GM23248 (cell line): ENCODE data around the gene RIPOR3. TPM values are rescaled to one million over a fixed set of nuclear protein-coding genes. Genes with fewer than 3 reads are reported as not detected.
"Not testable (repeated sequence)": the region's sequence is repeated elsewhere in the genome, so short reads cannot be mapped to it uniquely, and the experiment has no call there.

Experiments
- DNase-seq: peaks from one replicate; pipeline ENCODE4 v3.0.0-alpha.2; 2015
- H2AFZ ChIP-seq: fragments of 200-600 bp; sonication (generic); 2 replicates; pipeline ENCODE4 v1.6.1; 2016; ENCODE audit warnings: antibody characterized with exemption
- H3F3A ChIP-seq: fragments of 200-600 bp; sonication (generic); 2 replicates; pipeline ENCODE4 v1.6.1; 2016; ENCODE audit warnings: mild to moderate bottlenecking, antibody characterized with exemption, mixed run types; ENCODE audit not compliant: insufficient read depth
- H3K27ac ChIP-seq: fragments of 200-600 bp; sonication (generic); 2 replicates; pipeline ENCODE4 v1.5.1; 2016; ENCODE audit warnings: mild to moderate bottlenecking
- H3K27me3 ChIP-seq: fragments of 200-600 bp; sonication (generic); replicated peaks from 2 replicates; pipeline ENCODE4 v1.6.1; 2016; ENCODE audit warnings: mild to moderate bottlenecking; ENCODE audit not compliant: insufficient read depth
- H3K36me3 ChIP-seq: fragments of 200-600 bp; sonication (generic); 2 replicates; pipeline ENCODE4 v1.6.1; 2016; ENCODE audit warnings: low read depth, mild to moderate bottlenecking
- H3K4me1 ChIP-seq: fragments of 200-600 bp; sonication (generic); 2 replicates; pipeline ENCODE4 v1.6.1; 2016; ENCODE audit warnings: mild to moderate bottlenecking; ENCODE audit not compliant: insufficient read depth
- H3K4me2 ChIP-seq: fragments of 200-600 bp; sonication (generic); one replicate; pipeline ENCODE4 v1.6.1; 2016; ENCODE audit warnings: mild to moderate bottlenecking; ENCODE audit not compliant: unreplicated experiment
- H3K4me3 ChIP-seq: fragments of 200-600 bp; sonication (generic); 2 replicates; pipeline ENCODE4 v1.5.1; 2016; ENCODE audit warnings: mild to moderate bottlenecking
- H3K79me2 ChIP-seq: fragments of 200-600 bp; sonication (generic); 2 replicates; pipeline ENCODE4 v1.6.1; 2016; ENCODE audit warnings: mild to moderate bottlenecking; ENCODE audit not compliant: insufficient read depth
- H3K9ac ChIP-seq: fragments of 200-600 bp; sonication (generic); 2 replicates; pipeline ENCODE4 v1.6.1; 2016; ENCODE audit warnings: mild to moderate bottlenecking
- H3K9me2 ChIP-seq: fragments of 200-600 bp; sonication (generic); 2 replicates; pipeline ENCODE4 v1.6.1; 2016; ENCODE audit warnings: mixed run types, mild to moderate bottlenecking, moderate library complexity; ENCODE audit not compliant: insufficient read depth
- H3K9me3 ChIP-seq: fragments of 200-600 bp; sonication (generic); one replicate; pipeline ENCODE4 v1.6.1; 2017; ENCODE audit warnings: low read depth
- H4K20me1 ChIP-seq: fragments of 200-600 bp; sonication (generic); 2 replicates; pipeline ENCODE4 v1.6.0; 2016; ENCODE audit not compliant: insufficient read depth
- EZH2 ChIP-seq: fragments of 200-600 bp; sonication (generic); IDR thresholded peaks from 2 replicates; pipeline ENCODE4 v1.6.1; 2018; ENCODE audit warnings: antibody characterized with exemption, mild to moderate bottlenecking; ENCODE audit not compliant: insufficient read depth, poor library complexity, severe bottlenecking
- EZH2phosphoT487 ChIP-seq: fragments of 200-600 bp; sonication (generic); IDR thresholded peaks from 2 replicates; pipeline ENCODE4 v1.6.1; 2018; ENCODE audit warnings: antibody characterized with exemption, moderate library complexity, mild to moderate bottlenecking, low read depth; ENCODE audit not compliant: insufficient read depth
- WGBS, 2 experiments: methylation state at CpG; one replicate each; pipeline ENCODE4 v1.1.6; 2015 to 2017; ENCODE audit warnings: low lambda C conversion rate in 2 of 2, low coverage in 1 of 2; ENCODE audit errors: missing lambda C conversion rate in 2 of 2; 5-methylcytosine and 5-hydroxymethylcytosine counted together
- in situ Hi-C: fragments of 300-500 bp; cut with MboI; formaldehyde crosslinking; loops from 2 replicates; pipeline ENCODE4 v1.15.0; 2020
- polyA plus RNA-seq: library from polyadenylated mRNA; unstranded; fragments of >200 nt; fragmentation: Nextera tagmentation; extraction: Ambion mirVana; gene quantifications from 2 replicates; pipeline ENCODE4 v1.2.1, GENCODE V29; 2016
- total RNA-seq: library from RNA; depleted of rRNA; stranded (reverse); fragments of >200 nt; shearing (Covaris generic); gene quantifications from 2 replicates; pipeline ENCODE4 v1.2.3, GENCODE V29; 2014

The RIPOR3 gene
- total and polyA plus RNA-seq, 2 experiments from 2014 or later = 0.49 TPM; not detected in 1

DNA sequence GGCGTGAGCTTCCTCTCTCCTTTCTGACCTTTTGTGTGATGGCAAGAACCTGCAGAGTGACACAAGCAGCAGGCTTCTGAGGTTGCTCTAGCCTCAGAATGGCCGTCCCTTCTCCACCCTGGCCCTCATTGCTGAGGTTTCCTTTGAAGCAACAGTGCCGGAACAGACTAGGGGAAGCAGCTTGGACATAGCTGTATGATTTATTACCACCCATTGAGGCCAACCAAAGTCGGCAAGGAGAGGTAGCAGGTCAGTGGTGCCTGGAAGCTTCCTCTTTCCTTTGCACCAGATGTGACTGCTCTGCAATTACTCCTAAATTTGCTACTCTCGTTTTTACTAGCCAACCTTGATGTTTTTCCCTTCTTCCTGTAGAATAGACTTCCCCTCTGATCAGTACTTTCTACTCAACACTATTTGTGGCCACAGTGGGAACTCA, 149.7 kb downstream of the RIPOR3 start:
- no peak for DNase-seq
- peak overlapping the region; percentile 55 for H3K27ac ChIP-seq
- H3K36me3 ChIP-seq = no peaks in the 10 kb centered on the region
- no peaks in the 10 kb centered on the region for H3K27me3 ChIP-seq
- peaks cover 33% of the 10 kb centered on the region for H3K4me1 ChIP-seq
- H3K9me3 ChIP-seq = no peaks in the 10 kb centered on the region
- in situ Hi-C loops = no loop called here
- H3F3A ChIP-seq = peaks cover 14% of the 10 kb centered on the region
- 77 to 82% methylated on average over 5 of the region's 5 CpGs for WGBS, 2 experiments
- no peaks in the 10 kb centered on the region for H3K9me2 ChIP-seq
- H2AFZ ChIP-seq = no peak overlapping the region
- H3K79me2 ChIP-seq = peaks cover 99% of the 10 kb centered on the region
- H3K9ac ChIP-seq = no peak overlapping the region
- peak overlapping the region; percentile 66 for H3K4me2 ChIP-seq
- H4K20me1 ChIP-seq = no peaks in the 10 kb centered on the region
- TF ChIP-seq EZH2phosphoT487 (no peak), EZH2 (no peak)
- no peak overlapping the region for H3K4me3 ChIP-seq

GRCh38 chr20:50540620-50541605, 150.4 kb downstream of the RIPOR3 start:
- peak; percentile 71 for DNase-seq
- Histone ChIP-seq H3K27ac (peak overlapping the region; percentile 55), H3K79me2 (peaks cover 99% of the 10 kb centered on the region), H2AFZ (no peak overlapping the region), H3K9me3 (no peaks in the 10 kb centered on the region), H3K4me2 (peak overlapping the region; percentile 66), H3K9ac (no peak overlapping the region), H3K4me1 (peaks cover 36% of the 10 kb centered on the region), H3K27me3 (no peaks in the 10 kb centered on the region), H3K9me2 (no peaks in the 10 kb centered on the region), H4K20me1 (no peaks in the 10 kb centered on the region), H3K36me3 (no peaks in the 10 kb centered on the region), H3K4me3 (0 out of 2 replicates have a peak overlapping the region, but pooled peaks have one; percentile 19), H3F3A (peaks cover 17% of the 10 kb centered on the region)
- in situ Hi-C loops = no loop called here
- 75 to 78% methylated on average over 14 of the region's 14 CpGs for WGBS, 2 experiments
- TF ChIP-seq EZH2 = no peak

- WGBS, 2 experiments = 92 to 94% methylated on average over 8 of the region's 8 CpGs
Observed at GRCh38 chr20:50539798-50540197, 151.5 kb downstream of the RIPOR3 start.

GRCh38 chr20:50538276-50538675, 153.1 kb downstream of the RIPOR3 start:
- no peaks in the 10 kb centered on the region for H3K9me2 ChIP-seq
- no peak for DNase-seq
- H3K4me2 ChIP-seq = no peak overlapping the region
- H3K9me3 ChIP-seq = no peaks in the 10 kb centered on the region
- no peak overlapping the region for H2AFZ ChIP-seq
- no peak overlapping the region for H3K27ac ChIP-seq
- no peaks in the 10 kb centered on the region for H4K20me1 ChIP-seq
- 83 to 85% methylated on average over 4 of the region's 4 CpGs for WGBS, 2 experiments
- in situ Hi-C loops = no loop called here
- peaks cover 37% of the 10 kb centered on the region for H3F3A ChIP-seq
- TF ChIP-seq EZH2 (no peak), EZH2phosphoT487 (no peak)
- no peak overlapping the region for H3K9ac ChIP-seq
- H3K27me3 ChIP-seq = no peaks in the 10 kb centered on the region
- no peaks in the 10 kb centered on the region for H3K36me3 ChIP-seq
- no peak overlapping the region for H3K4me3 ChIP-seq
- peaks cover 58% of the 10 kb centered on the region for H3K4me1 ChIP-seq
- H3K79me2 ChIP-seq = peaks cover 99% of the 10 kb centered on the region

More at GRCh38 chr20:50539798-50540197, 151.5 kb downstream of the RIPOR3 start:
- H2AFZ ChIP-seq, DNase-seq, H3K36me3 ChIP-seq, H3K9me3 ChIP-seq, H3K27me3 ChIP-seq, in situ Hi-C loops, H3K9me2 ChIP-seq, H4K20me1 ChIP-seq, H3K4me2 ChIP-seq, H3K27ac ChIP-seq, H3K4me3 ChIP-seq, H3K9ac ChIP-seq: not testable (repeated sequence)
- Histone ChIP-seq H3K4me1 (peaks cover 47% of the 10 kb centered on the region), H3K79me2 (peaks cover 99% of the 10 kb centered on the region), H3F3A (peaks cover 28% of the 10 kb centered on the region)
